GM19023 (cell line): Measurements from ENCODE around the gene GPR35.

Experiments used
- ATAC-seq: cut with Tn5 transposase; IDR thresholded peaks from one replicate; pipeline ENCODE4 v1.9.1; 2021; ENCODE audit warnings: mild to moderate bottlenecking, moderate library complexity; ENCODE audit not compliant: unreplicated experiment

GPR35 gene

GRCh38 chr2:240622531-240623235 lies 2.6 kb upstream of the GPR35 start:
- ATAC-seq = no peak

GRCh38 chr2:240623531-240624010 lies 1.7 kb upstream of the GPR35 start:
- ATAC-seq = no peak

GRCh38 chr2:240624011-240624949 lies 1.0 kb upstream of the GPR35 start:
- ATAC-seq = no peak

GRCh38 chr2:240626531-240627300 lies 1.4 kb downstream of the GPR35 start:
- ATAC-seq = no peak

GRCh38 chr2:240627736-240628506 lies 2.6 kb downstream of the GPR35 start:
- no peak for ATAC-seq

GRCh38 chr2:240628507-240628807 lies 3.2 kb downstream of the GPR35 start:
- ATAC-seq = no peak

GRCh38 chr2:240628808-240629618 lies 3.7 kb downstream of the GPR35 start:
- ATAC-seq = no peak

- ATAC-seq = no peak
These were observed 4.3 kb downstream of the GPR35 start for GRCh38 chr2:240629619-240629967.

- ATAC-seq = no peak
These were observed 4.9 kb downstream of the GPR35 start for GRCh38 chr2:240629968-240630770.

GRCh38 chr2:240630771-240631547 lies 5.7 kb downstream of the GPR35 start:
- no peak for ATAC-seq

GRCh38 chr2:240631548-240632305 lies 6.4 kb downstream of the GPR35 start:
- ATAC-seq = no peak

- no peak for ATAC-seq
These were observed 7.0 kb downstream of the GPR35 start for GRCh38 chr2:240632306-240632721.

GRCh38 chr2:240635121-240635997 lies 10.1 kb downstream of the GPR35 start:
- no peak for ATAC-seq

- ATAC-seq = no peak
These were observed 10.8 kb downstream of the GPR35 start for GRCh38 chr2:240635998-240636547.

- no peak for ATAC-seq
These were observed 11.4 kb downstream of the GPR35 start for GRCh38 chr2:240636563-240637115.
